A673 (cell line): Measurements from ENCODE around the gene MCM5. TPM values are rescaled to one million over a fixed set of nuclear protein-coding genes. Genes with fewer than 3 reads are reported as not detected.

Experiments used
- BruUV-seq: library from RNA; stranded (reverse); fragments of 400-500 nt; replicated peaks from 2 replicates; lab custom pipeline; 2021; lab: Mats Ljungman, UMichigan
- CTCF ChIA-PET: fragments of 300-600 bp; sonication (Branson Sonifier 250); formaldehyde crosslinking; loops from one replicate; lab custom pipeline; 2022; ENCODE audit warnings: antibody characterized with exemption; lab: Charles Lee
- POLR2A ChIA-PET: fragments of 300-600 bp; sonication (Branson Sonifier 250); formaldehyde crosslinking; loops from one replicate; lab custom pipeline; 2022; ENCODE audit warnings: antibody characterized with exemption; ENCODE audit not compliant: low non-redundant PET; lab: Charles Lee
- DNase-seq: peaks from one replicate; pipeline ENCODE4 v3.0.0-alpha.2; 2015; ENCODE audit warnings: low spot score
- H3K27ac ChIP-seq: fragments of 200-600 bp; sonication (generic); 2 replicates; pipeline ENCODE4 v1.5.1; 2016; ENCODE audit warnings: mixed run types, low read depth, mild to moderate bottlenecking, mixed read lengths, antibody characterized with exemption, low read length; ENCODE audit not compliant: poor library complexity, severe bottlenecking
- H3K27me3 ChIP-seq: fragments of 200-600 bp; sonication (generic); replicated peaks from 2 replicates; pipeline ENCODE4 v1.6.1; 2017; ENCODE audit warnings: mixed run types, low read depth, mild to moderate bottlenecking, mixed read lengths, antibody characterized with exemption, low read length; ENCODE audit not compliant: insufficient read depth, poor library complexity
- H3K36me3 ChIP-seq: fragments of 200-600 bp; sonication (generic); 2 replicates; pipeline ENCODE4 v1.6.1; 2016; ENCODE audit warnings: mixed run types, mild to moderate bottlenecking, mixed read lengths, antibody characterized with exemption, low read length; ENCODE audit not compliant: insufficient read depth, poor library complexity, severe bottlenecking
- H3K4me1 ChIP-seq: fragments of 200-600 bp; sonication (generic); 2 replicates; pipeline ENCODE4 v1.6.1; 2017; ENCODE audit warnings: mixed run types, mild to moderate bottlenecking, mixed read lengths, antibody characterized with exemption, low read length; ENCODE audit not compliant: insufficient read depth, poor library complexity, severe bottlenecking
- H3K4me3 ChIP-seq: fragments of 200-600 bp; sonication (generic); 2 replicates; pipeline ENCODE4 v1.5.1; 2016; ENCODE audit warnings: low read depth, mixed run types, mild to moderate bottlenecking, mixed read lengths, low read length; ENCODE audit not compliant: poor library complexity, severe bottlenecking
- H3K9me3 ChIP-seq: fragments of 200-600 bp; sonication (generic); 2 replicates; pipeline ENCODE4 v1.6.1; 2016; ENCODE audit warnings: mixed run types, low read depth, mild to moderate bottlenecking, mixed read lengths, antibody characterized with exemption, low read length; ENCODE audit not compliant: poor library complexity, severe bottlenecking
- CTCF ChIP-seq: fragments of 300-800, 200-600 bp; sonication (generic); conservative IDR thresholded peaks from 2 replicates; pipeline ENCODE4 v1.5.1; 2017; ENCODE audit warnings: low read depth, mild to moderate bottlenecking, antibody characterized with exemption, low read length, moderate library complexity, mixed read lengths
- EZH2 ChIP-seq: fragments of 200-600 bp; sonication (generic); IDR thresholded peaks from 2 replicates; pipeline ENCODE4 v1.6.1; 2017; ENCODE audit warnings: borderline replicate concordance, low read depth, mild to moderate bottlenecking, mixed read lengths, antibody characterized with exemption, low read length; ENCODE audit not compliant: poor library complexity, severe bottlenecking
- intact Hi-C: fragments of 100-400 bp; cut with micrococcal nuclease; formaldehyde crosslinking; loops from one replicate; pipeline ENCODE4 v1.10.0; 2022; ENCODE audit not compliant: unreplicated experiment
- total RNA-seq: library from RNA; stranded (reverse); gene quantifications from 2 replicates; pipeline ENCODE4 v1.2.3, GENCODE V29; 2021

Gene MCM5
- total RNA-seq, 1 experiment from 2014 or later, result 245 TPM

GRCh38 chr22:35425546-35425945, 25.6 kb downstream of the MCM5 start:
- Histone ChIP-seq H3K27ac (peak overlapping the region; percentile 59), H3K4me3 (no peak overlapping the region), H3K36me3 (peaks cover 83% of the 10 kb centered on the region), H3K27me3 (no peaks in the 10 kb centered on the region), H3K9me3 (no peaks in the 10 kb centered on the region), H3K4me1 (no peaks in the 10 kb centered on the region)
- TF ChIP-seq EZH2, result no peak
- TF ChIP-seq CTCF, result no peak
- CTCF ChIA-PET, result no interaction called here
- DNase-seq, result no peak
- POLR2A ChIA-PET, result no interaction called here
- BruUV-seq, result no TSS peak
- intact Hi-C loops, result no loop called here

- BruUV-seq, result no TSS peak
- H3K27ac ChIP-seq, result peak overlapping the region; percentile 59
- H3K36me3 ChIP-seq, result peaks cover 81% of the 10 kb centered on the region
- no peaks in the 10 kb centered on the region for H3K27me3 ChIP-seq
- ChIA-PET CTCF (no interaction called here), POLR2A (no interaction called here)
- no peaks in the 10 kb centered on the region for H3K9me3 ChIP-seq
- DNase-seq, result peak; percentile 12
- intact Hi-C loops, result no loop called here
- no peaks in the 10 kb centered on the region for H3K4me1 ChIP-seq
- H3K4me3 ChIP-seq, result no peak overlapping the region
- TF ChIP-seq EZH2, result no peak
- no peak for TF ChIP-seq CTCF
Measured at GRCh38 chr22:35425971-35426800, 26.2 kb downstream of the MCM5 start.

GRCh38 chr22:35426801-35427140, 26.8 kb downstream of the MCM5 start:
- Histone ChIP-seq H3K36me3 (peaks cover 81% of the 10 kb centered on the region), H3K4me3 (no peak overlapping the region), H3K9me3 (no peaks in the 10 kb centered on the region), H3K27ac (peak overlapping the region; percentile 59), H3K27me3 (no peaks in the 10 kb centered on the region), H3K4me1 (no peaks in the 10 kb centered on the region)
- TF ChIP-seq EZH2, result no peak
- TF ChIP-seq CTCF, result no peak
- no peak for DNase-seq
- intact Hi-C loops, result no loop called here
- POLR2A ChIA-PET, result no interaction called here
- CTCF ChIA-PET, result no interaction called here
- BruUV-seq, result no TSS peak
